Neuronal stem cell (in vitro differentiated cells): Measurements from ENCODE around the gene RIMKLB.

Experiments used
- DNase-seq: peaks from one replicate; pipeline ENCODE4 v3.0.0-alpha.2; 2013; ENCODE audit warnings: low spot score
- H2AFZ ChIP-seq: one replicate; pipeline ENCODE4 v1.6.1; 2013; ENCODE audit warnings: mild to moderate bottlenecking, low read length, inconsistent platforms
- H2AK5ac ChIP-seq: 2 replicates; pipeline ENCODE4 v1.6.1; 2013; ENCODE audit warnings: low read depth, mild to moderate bottlenecking, inconsistent platforms, low read length, moderate library complexity, mixed read lengths
- H2BK120ac ChIP-seq: 2 replicates; pipeline ENCODE4 v1.6.1; 2013; ENCODE audit warnings: low read depth, mild to moderate bottlenecking, inconsistent platforms, low read length, moderate library complexity, mixed read lengths
- H2BK12ac ChIP-seq: one replicate; pipeline ENCODE4 v1.6.1; 2013; ENCODE audit warnings: low read length, inconsistent platforms
- H2BK15ac ChIP-seq: 2 replicates; pipeline ENCODE4 v1.6.1; 2013; ENCODE audit warnings: mild to moderate bottlenecking, low read length, inconsistent platforms, mixed read lengths
- H2BK5ac ChIP-seq: one replicate; pipeline ENCODE4 v1.6.1; 2013; ENCODE audit warnings: inconsistent platforms, mild to moderate bottlenecking, low read length, moderate library complexity
- H3K14ac ChIP-seq: one replicate; pipeline ENCODE4 v1.6.1; 2013; ENCODE audit warnings: low read length, inconsistent platforms
- H3K18ac ChIP-seq: 2 replicates; pipeline ENCODE4 v1.6.1; 2013; ENCODE audit warnings: low read length, inconsistent platforms
- H3K23ac ChIP-seq: 2 replicates; pipeline ENCODE4 v1.6.1; 2013; ENCODE audit warnings: low read depth, mild to moderate bottlenecking, mixed read lengths, low read length, inconsistent platforms; ENCODE audit not compliant: poor library complexity
- H3K27ac ChIP-seq: replicated peaks from 3 replicates; pipeline ENCODE4 v1.5.1; 2013; ENCODE audit warnings: low read length, inconsistent platforms
- H3K27me3 ChIP-seq, 3 experiments: 2 replicates each; pipeline ENCODE4 v1.6.1; 2013; ENCODE audit warnings: low read length in 3 of 3, mild to moderate bottlenecking in 2 of 3, inconsistent platforms in 1 of 3, low read depth in 1 of 3, mixed read lengths in 1 of 3, moderate library complexity in 1 of 3; ENCODE audit not compliant: control insufficient read depth in 3 of 3, insufficient read depth in 3 of 3
- H3K36me3 ChIP-seq, 2 donors: replicated peaks in 1 of 2; 2 replicates each; pipeline ENCODE4 v1.6.1; 2013; ENCODE audit warnings: low read length in 2 of 2; ENCODE audit not compliant: control insufficient read depth in 2 of 2, insufficient read depth in 2 of 2
- H3K4ac ChIP-seq: 2 replicates; pipeline ENCODE4 v1.6.1; 2013; ENCODE audit warnings: inconsistent platforms, mild to moderate bottlenecking, low read length, moderate library complexity
- H3K4me1 ChIP-seq, 2 donors: 1 replicate in 1 of 2; 2 replicates in 1 of 2; pipeline ENCODE4 v1.6.1; 2013; ENCODE audit warnings: low read length in 2 of 2, low read depth in 1 of 2; ENCODE audit not compliant: control insufficient read depth in 2 of 2, insufficient read depth in 1 of 2
- H3K4me2 ChIP-seq: one replicate; pipeline ENCODE4 v1.6.1; 2013; ENCODE audit warnings: mild to moderate bottlenecking, low read length, inconsistent platforms; ENCODE audit not compliant: insufficient read depth, poor library complexity, severe bottlenecking
- H3K4me3 ChIP-seq, 2 donors: 2 replicates each; pipeline ENCODE4 v1.5.1; 2013; ENCODE audit warnings: low read length in 2 of 2, mild to moderate bottlenecking in 2 of 2, inconsistent platforms in 1 of 2, moderate library complexity in 1 of 2
- H3K79me1 ChIP-seq: one replicate; pipeline ENCODE4 v1.6.1; 2013; ENCODE audit warnings: low read depth, mild to moderate bottlenecking, inconsistent platforms, low read length, moderate library complexity
- H3K9ac ChIP-seq: one replicate; pipeline ENCODE4 v1.6.1; 2013; ENCODE audit warnings: mild to moderate bottlenecking, low read depth, low read length, inconsistent platforms; ENCODE audit not compliant: poor library complexity
- H3K9me3 ChIP-seq, 2 donors: replicated peaks in 1 of 2; 2 replicates each; pipeline versions ENCODE3 to v1.6.1; 2013; ENCODE audit warnings: low read length in 2 of 2, mild to moderate bottlenecking in 2 of 2, inconsistent platforms in 1 of 2, low read depth in 1 of 2, mixed read lengths in 1 of 2, moderate library complexity in 1 of 2; ENCODE audit not compliant: control insufficient read depth in 2 of 2, insufficient read depth in 1 of 2
- H4K8ac ChIP-seq: one replicate; pipeline ENCODE4 v1.6.1; 2013; ENCODE audit warnings: low read depth, mild to moderate bottlenecking, inconsistent platforms, low read length, moderate library complexity
- H4K91ac ChIP-seq: one replicate; pipeline ENCODE4 v1.6.1; 2013; ENCODE audit warnings: low read length, low read depth, mild to moderate bottlenecking, inconsistent platforms; ENCODE audit not compliant: poor library complexity
- WGBS, 2 donors: extraction: QIAGEN DNeasy Blood & Tissue Kit; methylation state at CpG; one replicate each; pipeline ENCODE4 v1.1.7; 2013; ENCODE audit warnings: missing lambda C conversion rate in 2 of 2, mixed read lengths in 1 of 2; ENCODE audit not compliant: insufficient read length in 2 of 2, insufficient replicate concordance in 1 of 2; ENCODE audit errors: extremely low coverage in 2 of 2; 5-methylcytosine and 5-hydroxymethylcytosine counted together

The RIMKLB gene

DNA sequence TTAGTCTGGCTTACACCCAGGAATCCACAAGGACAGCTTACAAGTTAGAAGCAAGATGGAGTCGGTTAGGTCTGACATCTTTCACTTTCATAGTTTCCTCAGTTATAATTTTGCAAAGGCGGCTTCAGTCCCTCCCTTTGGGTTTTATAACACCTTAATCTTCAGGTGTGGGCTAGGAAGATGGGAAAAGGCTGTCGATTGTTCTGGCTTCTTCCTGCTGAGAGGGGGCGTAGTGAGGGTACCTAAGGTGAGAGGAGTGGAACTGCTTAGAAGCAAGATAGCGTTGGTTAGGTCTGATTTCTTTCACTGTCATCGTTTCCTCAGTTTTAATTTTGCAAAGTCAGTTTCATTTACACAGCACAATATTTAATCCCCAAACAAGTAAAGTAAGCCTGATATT, 134.7 kb downstream of the RIMKLB start:
- Histone ChIP-seq H3K27ac (no peak overlapping the region), H3K27me3 (no peaks in the 10 kb centered on the region), H3K9me3 (no peaks in the 10 kb centered on the region), H2BK15ac (no peak overlapping the region), H4K8ac (no peak overlapping the region), H2AK5ac (no peak overlapping the region), H2BK5ac (no peak overlapping the region), H3K23ac (no peak overlapping the region), H3K9ac (no peak overlapping the region), H3K14ac (no peak overlapping the region), H3K4ac (no peak overlapping the region), H4K91ac (no peak overlapping the region), H3K4me1 (peaks cover 0 to 7% of the 10 kb centered on the region in 2 donors), H2BK12ac (no peak overlapping the region), H3K79me1 (no peaks in the 10 kb centered on the region), H3K36me3 (no peaks in the 10 kb centered on the region), H2BK120ac (no peak overlapping the region), H3K18ac (no peak overlapping the region), H2AFZ (no peak overlapping the region), H3K4me3 (no peak overlapping the region), H3K4me2 (no peak overlapping the region)
- DNase-seq = no peak
- WGBS, 2 donors = no CpG with 5 or more reads among the region's 6 CpGs
